Coronary artery (tissue), 2 donors: ENCODE results near the gene RNF115.

ENCODE experiments used
- DNase-seq: peaks from one replicate; pipeline ENCODE4 v3.0.0-alpha.2; 2017; ENCODE audit warnings: low spot score
- H3K27ac ChIP-seq, 2 donors: fragments of 200-600 bp; sonication (generic); one replicate each; pipeline ENCODE4 v1.5.1; 2016 to 2019
- H3K4me3 ChIP-seq: fragments of 200-600 bp; sonication (generic); 2 replicates; pipeline ENCODE4 v1.5.1; 2016; ENCODE audit warnings: mild to moderate bottlenecking, moderate library complexity
- TF ChIP-seq, protein P1 (sequence below): fragments of 200-600 bp; sonication (generic); IDR thresholded peaks from one replicate; pipeline ENCODE4 v1.5.1; 2019; ENCODE audit warnings: antibody characterized with exemption

Gene RNF115

DNA sequence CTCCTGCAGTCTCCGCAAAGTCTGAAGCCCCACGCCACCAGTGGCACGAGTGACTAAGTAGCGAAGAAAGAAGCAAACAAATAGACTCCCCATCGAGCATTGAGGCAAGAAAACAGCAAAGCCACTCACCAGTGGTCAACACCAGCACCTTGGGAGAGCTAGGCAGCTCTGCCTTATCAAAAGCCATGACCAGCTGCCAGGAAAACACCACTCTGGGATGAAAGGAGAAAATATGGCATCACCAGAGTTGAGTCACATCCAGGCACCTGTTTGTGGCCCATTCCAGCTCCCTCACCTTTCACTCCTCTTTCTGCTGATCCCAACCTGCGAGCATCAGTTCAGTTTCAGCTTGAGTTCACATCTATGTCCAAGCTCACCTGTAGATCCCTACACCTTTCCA, 134.0 kb downstream of the RNF115 start:
- DNase-seq, result no peak
- H3K27ac ChIP-seq, result no peak overlapping the region
- TF ChIP-seq, protein P1, sequence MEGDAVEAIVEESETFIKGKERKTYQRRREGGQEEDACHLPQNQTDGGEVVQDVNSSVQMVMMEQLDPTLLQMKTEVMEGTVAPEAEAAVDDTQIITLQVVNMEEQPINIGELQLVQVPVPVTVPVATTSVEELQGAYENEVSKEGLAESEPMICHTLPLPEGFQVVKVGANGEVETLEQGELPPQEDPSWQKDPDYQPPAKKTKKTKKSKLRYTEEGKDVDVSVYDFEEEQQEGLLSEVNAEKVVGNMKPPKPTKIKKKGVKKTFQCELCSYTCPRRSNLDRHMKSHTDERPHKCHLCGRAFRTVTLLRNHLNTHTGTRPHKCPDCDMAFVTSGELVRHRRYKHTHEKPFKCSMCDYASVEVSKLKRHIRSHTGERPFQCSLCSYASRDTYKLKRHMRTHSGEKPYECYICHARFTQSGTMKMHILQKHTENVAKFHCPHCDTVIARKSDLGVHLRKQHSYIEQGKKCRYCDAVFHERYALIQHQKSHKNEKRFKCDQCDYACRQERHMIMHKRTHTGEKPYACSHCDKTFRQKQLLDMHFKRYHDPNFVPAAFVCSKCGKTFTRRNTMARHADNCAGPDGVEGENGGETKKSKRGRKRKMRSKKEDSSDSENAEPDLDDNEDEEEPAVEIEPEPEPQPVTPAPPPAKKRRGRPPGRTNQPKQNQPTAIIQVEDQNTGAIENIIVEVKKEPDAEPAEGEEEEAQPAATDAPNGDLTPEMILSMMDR, result no peak
- no peak overlapping the region for H3K4me3 ChIP-seq

DNA sequence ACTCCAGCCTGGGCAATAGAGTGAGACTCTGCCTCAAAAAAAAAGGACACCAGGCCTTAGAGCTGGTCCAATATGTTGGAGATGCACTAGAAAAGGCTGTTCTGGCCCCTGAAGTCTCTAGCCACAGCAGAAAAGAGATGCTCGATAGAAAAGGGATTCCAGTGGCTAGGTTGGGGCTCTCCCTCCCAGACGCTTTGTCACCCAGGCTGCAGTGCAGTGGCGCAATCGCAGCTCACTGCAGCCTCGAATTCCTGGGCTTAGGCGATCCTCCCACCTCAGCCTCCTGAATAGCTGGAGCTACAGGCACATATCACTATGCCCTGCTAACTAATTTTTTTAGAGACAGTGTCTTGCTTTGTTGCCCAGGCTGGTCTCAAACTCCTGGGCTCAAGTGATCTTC, 135.0 kb downstream of the RNF115 start:
- H3K27ac ChIP-seq, result no peak overlapping the region
- TF ChIP-seq, protein P1, result no peak
- no peak overlapping the region for H3K4me3 ChIP-seq
- no peak for DNase-seq
